NCI-H345 (cell line): ENCODE data around the gene NBEAL2.
A peak's percentile ranks its signal among the peaks of the same experiment; 100 is the strongest.

Experiments
- DNase-seq: peaks from one replicate; lab custom pipeline; 2025; lab: John Stamatoyannopoulos, UW

NBEAL2 gene

GRCh38 chr3:46986782-46987310 is 7.4 kb downstream of the NBEAL2 start:
- DNase-seq = no peak

GRCh38 chr3:46987319-46987742 is 7.9 kb downstream of the NBEAL2 start:
- no peak for DNase-seq

GRCh38 chr3:46987743-46988401 is 8.4 kb downstream of the NBEAL2 start:
- no peak for DNase-seq

- DNase-seq = no peak
Measured at GRCh38 chr3:46988616-46989015, 9.2 kb downstream of the NBEAL2 start.

- no peak for DNase-seq
Measured at GRCh38 chr3:46989146-46989810, 9.8 kb downstream of the NBEAL2 start.

- DNase-seq = no peak
Measured at GRCh38 chr3:46990573-46991374, 11.3 kb downstream of the NBEAL2 start.

GRCh38 chr3:46991406-46992165 is 12.1 kb downstream of the NBEAL2 start:
- no peak for DNase-seq

- DNase-seq = no peak
Measured at GRCh38 chr3:46992231-46992630, 12.8 kb downstream of the NBEAL2 start.

GRCh38 chr3:46993292-46993691 is 13.8 kb downstream of the NBEAL2 start:
- DNase-seq = no peak

- DNase-seq = no peak
Measured at GRCh38 chr3:46993986-46994385, 14.5 kb downstream of the NBEAL2 start.

- DNase-seq = no peak
Measured at GRCh38 chr3:46994801-46995731, 15.6 kb downstream of the NBEAL2 start.

GRCh38 chr3:46995901-46996562 is 16.6 kb downstream of the NBEAL2 start:
- no peak for DNase-seq

- DNase-seq = no peak
Measured at GRCh38 chr3:46996689-46997452, 17.4 kb downstream of the NBEAL2 start.

- no peak for DNase-seq
Measured at GRCh38 chr3:46997453-46998091, 18.1 kb downstream of the NBEAL2 start.

GRCh38 chr3:46998121-46998851 is 18.8 kb downstream of the NBEAL2 start:
- DNase-seq = peak; percentile 6

GRCh38 chr3:46998852-46999515 is 19.5 kb downstream of the NBEAL2 start:
- DNase-seq = no peak

GRCh38 chr3:46999516-47000197 is 20.2 kb downstream of the NBEAL2 start:
- no peak for DNase-seq
